ENCODE data around the gene ARFIP1.

Gene ARFIP1

DNA sequence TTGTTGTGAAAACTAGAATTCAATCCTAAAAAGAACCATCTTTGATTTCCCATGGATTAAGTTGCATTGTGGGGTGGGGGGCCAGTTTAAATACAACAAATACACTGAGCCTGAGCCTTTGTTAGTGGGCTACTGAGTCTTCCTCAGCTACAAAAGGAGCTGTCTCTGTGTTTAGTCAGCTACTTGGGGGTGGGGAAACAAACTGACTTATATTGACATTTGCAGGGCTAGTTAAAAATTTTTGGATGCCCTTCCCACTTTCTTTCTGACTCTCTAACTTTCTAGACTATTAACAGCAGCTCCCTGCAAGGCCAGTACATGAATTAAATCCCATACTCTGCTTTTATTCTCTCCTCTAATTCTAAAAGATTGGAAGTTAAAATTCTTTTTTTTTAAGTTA is 123.9 kb downstream of the ARFIP1 start:
- no peak for TF ChIP-seq FOXP2 (optimal IDR thresholded peaks at IDR 0.05; ENCODE audit: borderline replicate concordance, extremely low read depth, extremely low read length, insufficient read depth)
- TF ChIP-seq, protein P1, sequence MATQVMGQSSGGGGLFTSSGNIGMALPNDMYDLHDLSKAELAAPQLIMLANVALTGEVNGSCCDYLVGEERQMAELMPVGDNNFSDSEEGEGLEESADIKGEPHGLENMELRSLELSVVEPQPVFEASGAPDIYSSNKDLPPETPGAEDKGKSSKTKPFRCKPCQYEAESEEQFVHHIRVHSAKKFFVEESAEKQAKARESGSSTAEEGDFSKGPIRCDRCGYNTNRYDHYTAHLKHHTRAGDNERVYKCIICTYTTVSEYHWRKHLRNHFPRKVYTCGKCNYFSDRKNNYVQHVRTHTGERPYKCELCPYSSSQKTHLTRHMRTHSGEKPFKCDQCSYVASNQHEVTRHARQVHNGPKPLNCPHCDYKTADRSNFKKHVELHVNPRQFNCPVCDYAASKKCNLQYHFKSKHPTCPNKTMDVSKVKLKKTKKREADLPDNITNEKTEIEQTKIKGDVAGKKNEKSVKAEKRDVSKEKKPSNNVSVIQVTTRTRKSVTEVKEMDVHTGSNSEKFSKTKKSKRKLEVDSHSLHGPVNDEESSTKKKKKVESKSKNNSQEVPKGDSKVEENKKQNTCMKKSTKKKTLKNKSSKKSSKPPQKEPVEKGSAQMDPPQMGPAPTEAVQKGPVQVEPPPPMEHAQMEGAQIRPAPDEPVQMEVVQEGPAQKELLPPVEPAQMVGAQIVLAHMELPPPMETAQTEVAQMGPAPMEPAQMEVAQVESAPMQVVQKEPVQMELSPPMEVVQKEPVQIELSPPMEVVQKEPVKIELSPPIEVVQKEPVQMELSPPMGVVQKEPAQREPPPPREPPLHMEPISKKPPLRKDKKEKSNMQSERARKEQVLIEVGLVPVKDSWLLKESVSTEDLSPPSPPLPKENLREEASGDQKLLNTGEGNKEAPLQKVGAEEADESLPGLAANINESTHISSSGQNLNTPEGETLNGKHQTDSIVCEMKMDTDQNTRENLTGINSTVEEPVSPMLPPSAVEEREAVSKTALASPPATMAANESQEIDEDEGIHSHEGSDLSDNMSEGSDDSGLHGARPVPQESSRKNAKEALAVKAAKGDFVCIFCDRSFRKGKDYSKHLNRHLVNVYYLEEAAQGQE (IDR thresholded peaks at IDR 0.05; ENCODE audit: insufficient read depth in 1 of 2, low read depth in 2 of 2, low read length in 2 of 2): no peak
- TF ChIP-seq TAF1 (IDR thresholded peaks at IDR 0.05; ENCODE audit: borderline replicate concordance, insufficient read depth, low read length): no peak
- no peak for TF ChIP-seq SIN3A (IDR thresholded peaks at IDR 0.05; ENCODE audit: borderline replicate concordance, insufficient read depth, low read length)
- TF ChIP-seq POLR2AphosphoS5 (IDR thresholded peaks at IDR 0.05; ENCODE audit: low read depth, low read length): no peak

DNA sequence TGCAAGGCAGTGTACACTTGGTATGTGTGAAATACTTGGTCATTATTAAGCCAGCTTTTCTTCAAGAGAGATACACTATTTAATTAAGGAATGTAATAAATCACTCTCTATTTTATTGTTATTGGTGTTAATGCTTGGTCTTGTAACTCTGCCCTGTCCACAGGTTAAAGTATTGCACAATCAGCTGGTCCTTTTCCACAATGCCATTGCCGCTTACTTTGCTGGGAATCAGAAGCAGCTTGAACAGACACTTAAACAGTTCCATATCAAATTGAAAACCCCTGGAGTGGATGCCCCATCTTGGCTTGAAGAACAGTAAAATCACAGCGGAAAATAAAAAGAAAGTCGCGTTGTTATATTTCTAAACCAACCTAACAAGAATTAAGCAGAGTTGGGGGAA is 130.1 kb downstream of the ARFIP1 start:
- TF ChIP-seq SIN3A (IDR thresholded peaks at IDR 0.05; ENCODE audit: borderline replicate concordance, insufficient read depth, low read length) (no peak), TAF1 (IDR thresholded peaks at IDR 0.05; ENCODE audit: borderline replicate concordance, insufficient read depth, low read length) (no peak), FOXP2 (optimal IDR thresholded peaks at IDR 0.05; ENCODE audit: borderline replicate concordance, extremely low read depth, extremely low read length, insufficient read depth) (no peak), POLR2AphosphoS5 (IDR thresholded peaks at IDR 0.05; ENCODE audit: low read depth, low read length) (no peak)
- TF ChIP-seq, protein P1 (IDR thresholded peaks at IDR 0.05; ENCODE audit: insufficient read depth in 1 of 2, low read depth in 2 of 2, low read length in 2 of 2): no peak

DNA sequence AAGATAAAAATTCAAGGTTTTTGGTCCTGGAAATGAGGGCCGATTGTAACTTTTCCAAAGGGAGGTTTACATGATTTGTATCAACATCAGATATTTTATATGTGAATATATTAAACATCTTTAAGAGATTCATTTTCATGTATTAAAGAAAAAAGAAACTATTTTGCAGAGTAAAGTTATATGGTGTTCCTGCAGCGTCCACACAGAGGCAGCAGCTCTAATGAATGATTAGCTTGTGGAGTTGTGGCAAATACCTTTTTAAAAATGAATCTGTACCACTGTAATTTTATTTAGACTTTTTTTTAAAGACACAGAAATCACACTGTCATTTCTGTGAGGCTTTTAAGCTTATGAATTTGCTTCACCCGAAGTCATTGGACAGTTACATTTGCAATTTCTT is 130.8 kb downstream of the ARFIP1 start:
- no peak for TF ChIP-seq SIN3A (IDR thresholded peaks at IDR 0.05; ENCODE audit: borderline replicate concordance, insufficient read depth, low read length)
- TF ChIP-seq, protein P1 (IDR thresholded peaks at IDR 0.05; ENCODE audit: insufficient read depth in 1 of 2, low read depth in 2 of 2, low read length in 2 of 2): no peak
- no peak for TF ChIP-seq TAF1 (IDR thresholded peaks at IDR 0.05; ENCODE audit: borderline replicate concordance, insufficient read depth, low read length)
- TF ChIP-seq FOXP2 (optimal IDR thresholded peaks at IDR 0.05; ENCODE audit: borderline replicate concordance, extremely low read depth, extremely low read length, insufficient read depth): no peak
- TF ChIP-seq POLR2AphosphoS5 (IDR thresholded peaks at IDR 0.05; ENCODE audit: low read depth, low read length): no peak

DNA sequence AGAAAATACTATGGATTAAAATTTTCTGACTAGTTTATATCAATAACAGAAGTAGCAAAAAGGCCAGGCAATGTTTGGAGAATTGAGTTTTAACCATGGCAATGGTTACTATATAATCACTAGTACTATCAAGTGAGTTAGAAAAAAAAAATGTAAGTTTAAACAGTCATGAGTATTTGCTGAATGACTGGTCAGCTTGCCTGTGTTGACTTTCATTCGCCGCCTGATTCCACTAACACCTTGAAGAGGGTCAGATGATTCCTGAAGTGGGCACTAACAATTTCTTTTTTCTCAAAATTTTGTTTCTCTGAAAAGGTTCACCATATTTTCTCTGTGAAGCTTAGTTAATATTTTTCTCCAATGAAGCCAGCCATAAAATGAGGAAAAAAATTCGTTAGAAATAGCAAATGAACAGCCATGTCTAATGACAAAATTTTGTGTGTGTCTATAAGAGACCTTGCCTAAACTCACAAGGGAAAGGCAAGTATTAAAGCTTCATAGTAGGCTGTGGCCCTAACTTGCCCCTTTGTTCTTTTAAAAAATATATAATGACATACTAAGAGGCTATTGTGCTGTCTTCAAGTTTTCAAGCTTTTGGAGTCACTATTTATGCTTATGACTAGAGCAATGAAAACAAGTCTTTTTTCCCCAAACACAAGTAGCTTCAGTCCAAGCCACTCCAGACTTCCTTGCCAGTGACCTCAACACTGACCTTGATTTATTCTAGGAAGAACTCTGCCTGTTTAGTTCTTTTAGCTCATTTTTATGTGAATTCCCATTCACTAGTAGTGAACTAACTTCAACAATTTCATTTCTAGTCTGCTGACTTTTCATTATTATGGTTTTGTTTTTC is 138.0 kb downstream of the ARFIP1 start:
- no peak for TF ChIP-seq SIN3A (IDR thresholded peaks at IDR 0.05; ENCODE audit: borderline replicate concordance, insufficient read depth, low read length)

DNA sequence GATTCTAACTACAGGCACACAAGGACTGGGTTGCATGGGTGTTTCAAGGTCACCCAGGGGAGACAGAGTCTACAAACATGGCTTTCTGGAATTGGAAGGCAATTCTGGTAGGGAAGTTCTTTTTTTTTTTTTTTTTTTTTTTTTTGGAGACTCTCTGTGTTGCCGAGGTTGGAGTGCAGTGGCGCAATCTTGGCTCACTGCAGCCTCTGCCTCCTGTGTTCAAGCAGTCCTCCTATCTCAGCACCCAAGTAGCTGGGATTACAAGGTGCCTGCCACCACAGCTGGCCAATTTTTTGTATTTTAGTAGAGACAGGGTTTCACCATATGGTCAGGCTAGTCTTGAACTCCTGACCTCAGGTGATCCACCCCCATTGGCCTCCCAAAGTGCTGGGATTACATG is 140.1 kb downstream of the ARFIP1 start:
- TF ChIP-seq TAF1 (IDR thresholded peaks at IDR 0.05; ENCODE audit: borderline replicate concordance, insufficient read depth, low read length) (no peak), POLR2AphosphoS5 (IDR thresholded peaks at IDR 0.05; ENCODE audit: low read depth, low read length) (no peak), FOXP2 (optimal IDR thresholded peaks at IDR 0.05; ENCODE audit: borderline replicate concordance, extremely low read depth, extremely low read length, insufficient read depth) (no peak), SIN3A (IDR thresholded peaks at IDR 0.05; ENCODE audit: borderline replicate concordance, insufficient read depth, low read length) (no peak)
- TF ChIP-seq, protein P1 (IDR thresholded peaks at IDR 0.05; ENCODE audit: insufficient read depth in 1 of 2, low read depth in 2 of 2, low read length in 2 of 2): no peak

Data from PFSK-1 (cell line).